Stimulated activated CD8-positive, alpha-beta memory T cell treated with anti-CD3 and anti-CD28 coated beads, Interleukin-12 subunit alpha, Interleukin-12 subunit beta, amount 100 ng/mL, for 24 hours (primary cell): ENCODE data around the gene COPG2.
"Not testable (repeated sequence)": the region's sequence is repeated elsewhere in the genome, so short reads cannot be mapped to it uniquely, and the experiment has no call there.

Experiments used
- DNase-seq: peaks from one replicate; pipeline ENCODE4 v3.0.0-alpha.2; 2020; ENCODE audit errors: extremely low read depth

Gene COPG2

GRCh38 chr7:130668258-130669084 is at the start of gene COPG2:
Gene COPG2, minus strand, starts transcription at chr7:130668748. Its CDS starts 80 bp downstream, at chr7:130668668.
- peak; percentile 51 for DNase-seq

GRCh38 chr7:130712416-130712815 is 43.9 kb upstream of the COPG2 start:
- DNase-seq: no peak

GRCh38 chr7:130708766-130709165 is 40.2 kb upstream of the COPG2 start:
- DNase-seq: no peak

GRCh38 chr7:130708001-130708400 is 39.5 kb upstream of the COPG2 start:
- no peak for DNase-seq

GRCh38 chr7:130703851-130704250 is 35.3 kb upstream of the COPG2 start:
- DNase-seq: no peak

GRCh38 chr7:130701650-130702049 is 33.1 kb upstream of the COPG2 start:
- DNase-seq: no peak

GRCh38 chr7:130700760-130701159 is 32.2 kb upstream of the COPG2 start:
- no peak for DNase-seq

- DNase-seq: no peak
These were observed 31.1 kb upstream of the COPG2 start for GRCh38 chr7:130699686-130700085.

- no peak for DNase-seq
These were observed 29.3 kb upstream of the COPG2 start for GRCh38 chr7:130697820-130698219.

GRCh38 chr7:130695840-130696239 is 27.3 kb upstream of the COPG2 start:
- no peak for DNase-seq

GRCh38 chr7:130692396-130692795 is 23.8 kb upstream of the COPG2 start:
- DNase-seq: not testable (repeated sequence)

- DNase-seq: no peak
These were observed 21.1 kb upstream of the COPG2 start for GRCh38 chr7:130689683-130690082.

- no peak for DNase-seq
These were observed 14.5 kb upstream of the COPG2 start for GRCh38 chr7:130683026-130683425.

- DNase-seq: no peak
These were observed 5.9 kb upstream of the COPG2 start for GRCh38 chr7:130674456-130674855.

GRCh38 chr7:130673066-130673465 is 4.5 kb upstream of the COPG2 start:
- DNase-seq: no peak

- no peak for DNase-seq
These were observed 3.6 kb upstream of the COPG2 start for GRCh38 chr7:130672146-130672545.

- DNase-seq: no peak
These were observed 645 bp upstream of the COPG2 start for GRCh38 chr7:130669085-130669700.

GRCh38 chr7:130667593-130668257 is 823 bp downstream of the COPG2 start:
- no peak for DNase-seq

- DNase-seq: no peak
These were observed 6.1 kb downstream of the COPG2 start for GRCh38 chr7:130662426-130662825.

GRCh38 chr7:130655286-130655685 is 13.3 kb downstream of the COPG2 start:
- DNase-seq: no peak

GRCh38 chr7:130654850-130655249 is 13.7 kb downstream of the COPG2 start:
- no peak for DNase-seq

GRCh38 chr7:130650611-130651120 is 17.9 kb downstream of the COPG2 start:
- no peak for DNase-seq
